ENCODE measurements around the gene PDE6B.

GRCh38 chr4:622071-622995 is 3.0 kb upstream of the PDE6B start:
- TF ChIP-seq, protein P1, sequence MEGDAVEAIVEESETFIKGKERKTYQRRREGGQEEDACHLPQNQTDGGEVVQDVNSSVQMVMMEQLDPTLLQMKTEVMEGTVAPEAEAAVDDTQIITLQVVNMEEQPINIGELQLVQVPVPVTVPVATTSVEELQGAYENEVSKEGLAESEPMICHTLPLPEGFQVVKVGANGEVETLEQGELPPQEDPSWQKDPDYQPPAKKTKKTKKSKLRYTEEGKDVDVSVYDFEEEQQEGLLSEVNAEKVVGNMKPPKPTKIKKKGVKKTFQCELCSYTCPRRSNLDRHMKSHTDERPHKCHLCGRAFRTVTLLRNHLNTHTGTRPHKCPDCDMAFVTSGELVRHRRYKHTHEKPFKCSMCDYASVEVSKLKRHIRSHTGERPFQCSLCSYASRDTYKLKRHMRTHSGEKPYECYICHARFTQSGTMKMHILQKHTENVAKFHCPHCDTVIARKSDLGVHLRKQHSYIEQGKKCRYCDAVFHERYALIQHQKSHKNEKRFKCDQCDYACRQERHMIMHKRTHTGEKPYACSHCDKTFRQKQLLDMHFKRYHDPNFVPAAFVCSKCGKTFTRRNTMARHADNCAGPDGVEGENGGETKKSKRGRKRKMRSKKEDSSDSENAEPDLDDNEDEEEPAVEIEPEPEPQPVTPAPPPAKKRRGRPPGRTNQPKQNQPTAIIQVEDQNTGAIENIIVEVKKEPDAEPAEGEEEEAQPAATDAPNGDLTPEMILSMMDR (IDR thresholded peaks at IDR 0.05): no peak
- no peak for TF ChIP-seq POLR2AphosphoS5 (IDR thresholded peaks at IDR 0.05)
- no peak for TF ChIP-seq POLR2A (IDR thresholded peaks at IDR 0.05)
